Osteoblast (primary cell): ENCODE results near the gene TINAGL1. TPM values are rescaled to one million over a fixed set of nuclear protein-coding genes. Genes with fewer than 3 reads are reported as not detected.

Source experiments
- DNase-seq: peaks from one replicate; pipeline ENCODE4 v3.0.0; 2011; ENCODE audit warnings: low spot score, mixed read lengths; ENCODE audit not compliant: insufficient read length; ENCODE audit errors: missing footprints
- H2AFZ ChIP-seq: 2 replicates; pipeline ENCODE4 v1.6.0; 2011; ENCODE audit warnings: mild to moderate bottlenecking, low read length
- H3K27ac ChIP-seq: 2 replicates; pipeline ENCODE4 v1.5.1; 2011; ENCODE audit warnings: mild to moderate bottlenecking, low read depth, low read length, moderate library complexity
- H3K27me3 ChIP-seq: 2 replicates; pipeline ENCODE4 v1.6.0; 2012; ENCODE audit warnings: mild to moderate bottlenecking, control low read depth, inconsistent platforms, low read length, moderate library complexity; ENCODE audit not compliant: insufficient read depth
- H3K36me3 ChIP-seq: 2 replicates; pipeline ENCODE4 v1.5.1; 2011; ENCODE audit warnings: mild to moderate bottlenecking, low read length, control low read depth, moderate library complexity; ENCODE audit not compliant: insufficient read depth
- H3K4me1 ChIP-seq: 2 replicates; pipeline ENCODE4 v1.5.1; 2011; ENCODE audit warnings: mild to moderate bottlenecking, low read length, control low read depth, moderate library complexity; ENCODE audit not compliant: insufficient read depth
- H3K4me2 ChIP-seq: 2 replicates; pipeline ENCODE4 v1.6.0; 2011; ENCODE audit warnings: mild to moderate bottlenecking, low read length; ENCODE audit not compliant: insufficient read depth
- H3K4me3 ChIP-seq: fragments of 200-600 bp; sonication (generic); 3 replicates; pipeline ENCODE4 v1.5.1; 2012; ENCODE audit warnings: mild to moderate bottlenecking, low read length, inconsistent platforms; ENCODE audit not compliant: insufficient read depth
- H3K79me2 ChIP-seq: 2 replicates; pipeline ENCODE4 v1.6.0; 2012; ENCODE audit warnings: mild to moderate bottlenecking, low read length, control low read depth, inconsistent platforms; ENCODE audit not compliant: insufficient read depth
- H3K9me3 ChIP-seq: 2 replicates; pipeline ENCODE4 v1.5.1; 2011; ENCODE audit warnings: low read depth, low read length, control low read depth
- H4K20me1 ChIP-seq: 2 replicates; pipeline ENCODE4 v1.6.0; 2012; ENCODE audit warnings: mild to moderate bottlenecking, low read length, control low read depth; ENCODE audit not compliant: insufficient read depth
- CTCF ChIP-seq: IDR thresholded peaks from 2 replicates; pipeline ENCODE4 v1.5.1; 2011; ENCODE audit warnings: mild to moderate bottlenecking, low read depth, low read length, moderate library complexity; ENCODE audit errors: extremely low read depth
- total RNA-seq: library from RNA; depleted of rRNA; stranded (reverse); fragments of >200 nt; gene quantifications from 2 replicates; pipeline ENCODE4 v1.2.3, GENCODE V29; 2012

TINAGL1 gene
- total RNA-seq, 1 donor: 50.3 TPM

- Histone ChIP-seq H3K36me3 (no peaks in the 10 kb centered on the region), H3K4me2 (no peak overlapping the region), H3K4me3 (no peak overlapping the region), H3K27me3 (peaks cover 6% of the 10 kb centered on the region), H3K4me1 (peaks cover 20% of the 10 kb centered on the region), H4K20me1 (no peaks in the 10 kb centered on the region), H2AFZ (no peak overlapping the region), H3K27ac (no peak overlapping the region), H3K9me3 (no peaks in the 10 kb centered on the region), H3K79me2 (no peaks in the 10 kb centered on the region)
- no peak for DNase-seq
- no peak for TF ChIP-seq CTCF
Measured at GRCh38 chr1:31552489-31552888, 23.8 kb upstream of the TINAGL1 start.

DNA sequence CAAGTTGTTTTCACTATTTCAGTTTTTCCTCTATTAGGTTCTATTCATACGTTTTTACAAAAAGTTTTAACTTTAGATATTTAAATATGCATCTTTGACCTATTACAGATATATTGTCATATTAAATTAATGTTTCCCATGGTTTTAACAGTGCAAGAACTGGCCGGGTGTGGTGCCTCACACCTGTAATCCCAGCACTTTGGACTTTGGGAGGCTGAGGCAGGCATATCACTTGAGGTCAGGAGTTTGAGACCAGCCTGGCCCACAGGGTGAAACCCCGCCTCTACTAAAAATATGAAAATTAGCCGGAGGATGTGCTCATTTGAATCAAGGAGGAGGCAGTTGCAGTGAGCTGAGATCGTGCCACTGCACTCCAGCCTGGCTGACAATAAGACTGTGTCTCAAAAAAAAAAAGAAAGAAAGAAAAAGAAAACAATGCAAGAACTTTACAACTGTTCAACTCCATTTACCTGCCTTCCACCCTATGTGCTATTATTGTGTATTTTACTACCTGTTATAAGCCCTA is 19.8 kb upstream of the TINAGL1 start:
- no peaks in the 10 kb centered on the region for H3K79me2 ChIP-seq
- no peaks in the 10 kb centered on the region for H4K20me1 ChIP-seq
- H3K36me3 ChIP-seq: no peaks in the 10 kb centered on the region
- no peak for DNase-seq
- H3K4me1 ChIP-seq: no peaks in the 10 kb centered on the region
- no peak for TF ChIP-seq CTCF
- no peak overlapping the region for H3K27ac ChIP-seq
- H3K27me3 ChIP-seq: peaks cover 6% of the 10 kb centered on the region
- H2AFZ ChIP-seq: no peak overlapping the region
- H3K9me3 ChIP-seq: no peaks in the 10 kb centered on the region
- H3K4me3 ChIP-seq: no peak overlapping the region
- no peak overlapping the region for H3K4me2 ChIP-seq

GRCh38 chr1:31559715-31560114 is 16.6 kb upstream of the TINAGL1 start:
- TF ChIP-seq CTCF: no peak
- Histone ChIP-seq H3K4me3 (no peak overlapping the region), H3K79me2 (no peaks in the 10 kb centered on the region)

DNA sequence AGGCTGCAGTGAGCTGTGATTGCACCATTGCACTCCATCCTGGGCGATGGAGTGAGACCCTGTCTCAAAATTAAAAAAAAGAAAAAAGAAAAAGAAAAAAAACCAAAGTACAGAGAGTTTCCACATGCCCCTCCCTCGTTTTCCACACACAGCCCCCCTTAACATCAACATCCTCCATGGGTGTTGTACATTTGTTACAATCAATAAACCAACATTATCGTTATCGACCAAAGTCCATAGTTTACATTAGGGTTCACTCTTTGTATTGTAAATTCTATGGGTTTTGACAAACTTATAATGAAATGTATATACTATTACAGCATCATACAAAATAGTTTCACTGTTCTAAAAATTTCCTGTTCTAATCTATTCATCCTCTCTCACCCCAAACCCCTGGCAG is 15.9 kb upstream of the TINAGL1 start:
- Histone ChIP-seq H3K36me3 (no peaks in the 10 kb centered on the region), H2AFZ (no peak overlapping the region), H3K4me3 (no peak overlapping the region), H3K4me1 (peaks cover 21% of the 10 kb centered on the region), H3K4me2 (no peak overlapping the region), H3K27me3 (no peaks in the 10 kb centered on the region), H3K27ac (no peak overlapping the region), H4K20me1 (no peaks in the 10 kb centered on the region), H3K79me2 (no peaks in the 10 kb centered on the region), H3K9me3 (no peaks in the 10 kb centered on the region)
- no peak for DNase-seq
- no peak for TF ChIP-seq CTCF

More at GRCh38 chr1:31559715-31560114, 16.6 kb upstream of the TINAGL1 start:
- no peak for DNase-seq
- Histone ChIP-seq H4K20me1 (no peaks in the 10 kb centered on the region), H3K9me3 (no peaks in the 10 kb centered on the region), H3K36me3 (no peaks in the 10 kb centered on the region), H3K4me1 (peaks cover 19% of the 10 kb centered on the region), H3K27ac (no peak overlapping the region), H2AFZ (no peak overlapping the region), H3K27me3 (no peaks in the 10 kb centered on the region), H3K4me2 (no peak overlapping the region)
